Progenitor cell of endocrine pancreas (in vitro differentiated cells): ENCODE measurements around the gene DIAPH2. TPM values are rescaled to one million over a fixed set of nuclear protein-coding genes. Genes with fewer than 3 reads are reported as not detected.

Experiments
- DNase-seq: peaks from one replicate; pipeline ENCODE4 v3.0.0; 2021; ENCODE audit warnings: low spot score; ENCODE audit not compliant: unreplicated experiment
- H3K27ac Mint-ChIP-seq: 2 replicates; pipeline ENCODE4 v1.8.0; 2021; ENCODE audit warnings: mild to moderate bottlenecking, moderate library complexity, mixed read lengths
- H3K27me3 Mint-ChIP-seq: 2 replicates; pipeline ENCODE4 v1.8.0; 2021; ENCODE audit warnings: mixed read lengths
- H3K36me3 Mint-ChIP-seq: 2 replicates; pipeline ENCODE4 v1.8.0; 2022; ENCODE audit warnings: mixed read lengths; ENCODE audit not compliant: insufficient read depth
- H3K4me1 Mint-ChIP-seq: 2 replicates; pipeline ENCODE4 v1.8.0; 2021; ENCODE audit warnings: low read depth, mixed read lengths
- H3K4me3 Mint-ChIP-seq: 2 replicates; pipeline ENCODE4 v1.8.0; 2021; ENCODE audit warnings: low read depth, mild to moderate bottlenecking, moderate library complexity, mixed read lengths
- H3K9me3 Mint-ChIP-seq: 2 replicates; pipeline ENCODE4 v1.8.0; 2021; ENCODE audit warnings: low read depth, mixed read lengths
- total RNA-seq: library from RNA; stranded (reverse); gene quantifications from 2 replicates; pipeline ENCODE4 v1.2.1, GENCODE V29; 2021
- TF ChIP-seq, protein P1 (sequence below): fragments of 200-600 bp; sonication (generic); IDR thresholded peaks from one replicate; pipeline ENCODE4 v1.5.0; 2021; ENCODE audit warnings: antibody characterized with exemption, mild to moderate bottlenecking; ENCODE audit not compliant: unreplicated experiment

Gene DIAPH2
- total RNA-seq, 1 donor from 2014 or later: 29.7 TPM

DNA sequence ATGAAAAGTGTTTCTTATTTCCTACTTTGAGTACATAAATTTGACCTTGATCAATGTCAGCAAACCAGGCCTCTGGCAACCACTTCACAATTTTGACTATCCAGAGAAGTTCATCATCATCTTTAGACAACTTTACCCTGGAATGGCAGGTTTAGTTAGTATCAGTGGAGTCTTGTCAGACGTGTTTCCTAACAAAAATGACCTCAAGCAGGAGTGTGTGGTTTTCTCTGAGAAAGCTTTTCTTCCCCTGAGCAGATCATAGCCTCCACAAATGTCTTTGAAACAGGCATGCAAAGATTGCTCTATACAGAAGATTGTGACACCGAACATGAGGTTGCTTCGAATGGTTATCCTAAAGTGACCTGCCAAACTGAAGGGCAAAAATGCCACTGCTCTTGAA, 841.3 kb downstream of the DIAPH2 start:
- H3K4me1 Mint-ChIP-seq: peaks cover 19% of the 10 kb centered on the region
- H3K27ac Mint-ChIP-seq: no peak overlapping the region
- TF ChIP-seq, protein P1, sequence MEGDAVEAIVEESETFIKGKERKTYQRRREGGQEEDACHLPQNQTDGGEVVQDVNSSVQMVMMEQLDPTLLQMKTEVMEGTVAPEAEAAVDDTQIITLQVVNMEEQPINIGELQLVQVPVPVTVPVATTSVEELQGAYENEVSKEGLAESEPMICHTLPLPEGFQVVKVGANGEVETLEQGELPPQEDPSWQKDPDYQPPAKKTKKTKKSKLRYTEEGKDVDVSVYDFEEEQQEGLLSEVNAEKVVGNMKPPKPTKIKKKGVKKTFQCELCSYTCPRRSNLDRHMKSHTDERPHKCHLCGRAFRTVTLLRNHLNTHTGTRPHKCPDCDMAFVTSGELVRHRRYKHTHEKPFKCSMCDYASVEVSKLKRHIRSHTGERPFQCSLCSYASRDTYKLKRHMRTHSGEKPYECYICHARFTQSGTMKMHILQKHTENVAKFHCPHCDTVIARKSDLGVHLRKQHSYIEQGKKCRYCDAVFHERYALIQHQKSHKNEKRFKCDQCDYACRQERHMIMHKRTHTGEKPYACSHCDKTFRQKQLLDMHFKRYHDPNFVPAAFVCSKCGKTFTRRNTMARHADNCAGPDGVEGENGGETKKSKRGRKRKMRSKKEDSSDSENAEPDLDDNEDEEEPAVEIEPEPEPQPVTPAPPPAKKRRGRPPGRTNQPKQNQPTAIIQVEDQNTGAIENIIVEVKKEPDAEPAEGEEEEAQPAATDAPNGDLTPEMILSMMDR: no peak
- peaks cover 28% of the 10 kb centered on the region for H3K9me3 Mint-ChIP-seq
- no peak for DNase-seq
- H3K27me3 Mint-ChIP-seq: no peaks in the 10 kb centered on the region
- no peak overlapping the region for H3K4me3 Mint-ChIP-seq
- H3K36me3 Mint-ChIP-seq: peaks cover 17% of the 10 kb centered on the region

DNA sequence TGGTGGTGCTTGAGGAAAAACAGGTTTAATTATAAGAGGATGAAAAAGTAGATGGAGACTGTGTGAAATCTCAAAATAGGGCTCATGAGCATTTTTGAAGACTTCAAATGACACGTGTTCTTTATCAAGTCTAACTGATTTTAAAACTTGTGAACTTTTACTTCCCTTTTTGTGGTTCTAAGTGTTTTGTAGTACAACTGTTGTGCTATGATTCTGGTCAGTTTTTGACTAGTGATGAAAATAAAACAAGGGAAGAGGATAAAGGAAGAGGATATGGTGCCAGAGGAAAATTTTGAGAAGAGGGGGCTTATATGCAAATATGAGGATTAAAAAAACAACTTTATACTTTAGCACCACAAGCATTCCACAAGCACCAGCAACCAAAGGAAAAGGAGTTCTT, 843.1 kb downstream of the DIAPH2 start:
- Mint-ChIP-seq H3K4me1 (peaks cover 16% of the 10 kb centered on the region), H3K4me3 (no peak overlapping the region), H3K9me3 (peaks cover 32% of the 10 kb centered on the region)

DNA sequence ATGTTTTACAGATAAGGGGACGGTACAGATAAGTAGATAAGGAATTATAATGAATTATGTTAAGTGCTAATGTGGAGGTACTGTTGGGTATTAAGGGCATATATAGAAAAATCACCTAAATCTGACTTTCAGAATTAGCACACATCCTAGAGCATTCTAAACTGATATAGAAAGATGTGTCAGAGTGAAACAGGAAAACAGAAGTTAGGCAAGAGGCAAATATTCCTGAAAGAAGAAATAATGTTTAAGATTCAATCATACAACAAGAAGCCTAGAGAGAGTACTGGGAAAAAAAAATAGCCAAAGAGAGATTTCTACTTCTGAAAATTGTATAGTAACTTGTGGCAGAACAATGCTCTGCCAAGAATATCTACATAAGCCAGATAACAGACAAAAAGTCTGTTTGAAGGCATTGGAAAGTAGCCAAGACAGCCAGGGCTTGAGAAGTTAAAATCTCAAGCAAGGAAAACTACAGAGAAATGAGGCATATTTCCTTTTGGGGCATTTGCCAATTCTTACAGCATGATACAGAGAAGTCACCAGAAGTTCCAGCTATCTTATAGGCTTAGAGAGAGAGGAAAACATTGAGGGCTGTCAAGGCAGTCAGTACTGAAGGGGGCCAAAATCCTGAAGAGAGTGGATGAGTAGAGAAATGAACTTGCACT, 845.0 kb downstream of the DIAPH2 start:
- DNase-seq: no peak
- Mint-ChIP-seq H3K27ac (no peak overlapping the region), H3K4me3 (no peak overlapping the region), H3K36me3 (peaks cover 19% of the 10 kb centered on the region), H3K27me3 (no peaks in the 10 kb centered on the region), H3K9me3 (peaks cover 32% of the 10 kb centered on the region), H3K4me1 (peaks cover 8% of the 10 kb centered on the region)
- TF ChIP-seq, protein P1: no peak

More for the DNA sequence above, 843.1 kb downstream of the DIAPH2 start:
- DNase-seq: no peak
- TF ChIP-seq, protein P1: no peak
- H3K27me3 Mint-ChIP-seq: no peaks in the 10 kb centered on the region
- no peak overlapping the region for H3K27ac Mint-ChIP-seq
- peaks cover 19% of the 10 kb centered on the region for H3K36me3 Mint-ChIP-seq

DNA sequence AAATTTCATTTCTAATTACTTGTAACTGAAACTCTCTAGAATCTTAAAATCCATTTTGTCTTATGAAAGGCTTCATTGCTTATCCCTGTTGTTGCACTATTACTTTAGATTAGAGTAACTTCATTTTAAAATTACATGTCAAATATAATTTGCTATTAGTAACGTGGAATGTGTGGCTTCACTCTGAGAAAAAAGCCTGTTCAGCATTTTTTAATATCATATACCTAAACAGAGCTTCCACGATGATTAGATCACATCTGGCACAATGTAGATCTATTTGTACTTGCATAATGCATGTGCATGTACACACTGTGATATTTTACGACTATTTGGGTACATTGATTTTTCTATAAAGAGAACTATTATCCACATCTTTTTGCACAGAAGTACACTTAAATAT, 847.2 kb downstream of the DIAPH2 start:
- H3K27me3 Mint-ChIP-seq: no peaks in the 10 kb centered on the region
- no peak for DNase-seq
- TF ChIP-seq, protein P1: no peak
- H3K27ac Mint-ChIP-seq: no peak overlapping the region
- H3K9me3 Mint-ChIP-seq: peaks cover 23% of the 10 kb centered on the region
- H3K4me1 Mint-ChIP-seq: no peaks in the 10 kb centered on the region
- no peak overlapping the region for H3K4me3 Mint-ChIP-seq
- H3K36me3 Mint-ChIP-seq: peaks cover 15% of the 10 kb centered on the region

DNA sequence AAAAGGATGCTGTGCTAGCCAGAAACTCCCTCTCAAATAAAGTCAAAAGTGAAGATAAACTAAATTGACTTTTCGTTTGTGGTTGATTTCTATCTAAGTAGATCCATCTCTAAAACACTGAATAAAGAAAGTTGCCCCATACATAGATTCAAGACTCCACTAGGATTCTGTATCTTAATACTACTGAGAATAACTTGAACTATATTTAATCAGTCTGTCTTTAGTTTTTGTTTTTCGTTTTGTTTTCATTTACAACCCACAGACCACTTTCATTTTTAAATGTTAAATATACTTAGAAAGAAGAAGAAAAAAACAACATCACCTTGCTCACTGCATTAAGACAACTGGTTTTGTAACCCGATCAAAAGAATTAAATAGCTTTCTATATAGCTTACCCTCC, 854.1 kb downstream of the DIAPH2 start:
- Mint-ChIP-seq H3K27me3 (no peaks in the 10 kb centered on the region), H3K9me3 (peaks cover 4% of the 10 kb centered on the region), H3K27ac (no peak overlapping the region), H3K36me3 (peaks cover 2% of the 10 kb centered on the region), H3K4me3 (no peak overlapping the region), H3K4me1 (peaks cover 5% of the 10 kb centered on the region)
- no peak for DNase-seq
- TF ChIP-seq, protein P1: no peak
